GM21515 (cell line): ENCODE results near the gene SCGB3A1.

Experiments used
- ATAC-seq: cut with Tn5 transposase; IDR thresholded peaks from one replicate; pipeline ENCODE4 v1.9.1; 2021; ENCODE audit not compliant: unreplicated experiment

The SCGB3A1 gene

GRCh38 chr5:180625791-180626660 lies 34.7 kb upstream of the SCGB3A1 start:
- no peak for ATAC-seq

GRCh38 chr5:180625125-180625790 lies 34.0 kb upstream of the SCGB3A1 start:
- ATAC-seq = no peak

- ATAC-seq = no peak
Observed at GRCh38 chr5:180624587-180624986, 33.3 kb upstream of the SCGB3A1 start.

- no peak for ATAC-seq
Observed at GRCh38 chr5:180623844-180624243, 32.5 kb upstream of the SCGB3A1 start.

GRCh38 chr5:180623411-180623834 lies 32.1 kb upstream of the SCGB3A1 start:
- no peak for ATAC-seq

- no peak for ATAC-seq
Observed at GRCh38 chr5:180622910-180623309, 31.6 kb upstream of the SCGB3A1 start.

GRCh38 chr5:180621311-180621710 lies 30.0 kb upstream of the SCGB3A1 start:
- ATAC-seq = no peak

GRCh38 chr5:180620014-180620413 lies 28.7 kb upstream of the SCGB3A1 start:
- no peak for ATAC-seq

GRCh38 chr5:180619563-180619915 lies 28.2 kb upstream of the SCGB3A1 start:
- ATAC-seq = no peak

GRCh38 chr5:180618829-180619562 lies 27.7 kb upstream of the SCGB3A1 start:
- ATAC-seq = no peak

GRCh38 chr5:180618487-180618828 lies 27.2 kb upstream of the SCGB3A1 start:
- ATAC-seq = no peak

GRCh38 chr5:180613814-180614188 lies 22.5 kb upstream of the SCGB3A1 start:
- ATAC-seq = no peak

GRCh38 chr5:180613188-180613813 lies 22.0 kb upstream of the SCGB3A1 start:
- no peak for ATAC-seq

- ATAC-seq = no peak
Observed at GRCh38 chr5:180612683-180613082, 21.4 kb upstream of the SCGB3A1 start.

- ATAC-seq = no peak
Observed at GRCh38 chr5:180611140-180611850, 20.0 kb upstream of the SCGB3A1 start.

- no peak for ATAC-seq
Observed at GRCh38 chr5:180609817-180610550, 18.7 kb upstream of the SCGB3A1 start.

- ATAC-seq = no peak
Observed at GRCh38 chr5:180609386-180609785, 18.1 kb upstream of the SCGB3A1 start.

GRCh38 chr5:180608572-180609310 lies 17.4 kb upstream of the SCGB3A1 start:
- ATAC-seq = no peak

GRCh38 chr5:180607861-180608571 lies 16.7 kb upstream of the SCGB3A1 start:
- ATAC-seq = no peak
